ENCODE data around the gene QPRT. TPM values are rescaled to one million over a fixed set of nuclear protein-coding genes. Genes with fewer than 3 reads are reported as not detected.
"Not testable (repeated sequence)": the region's sequence is repeated elsewhere in the genome, so short reads cannot be mapped to it uniquely, and the experiment has no call there.

The QPRT gene
- total RNA-seq, 6 experiments from 2014 or later, result 3.0 to 12.4 (median 10.3) TPM

DNA sequence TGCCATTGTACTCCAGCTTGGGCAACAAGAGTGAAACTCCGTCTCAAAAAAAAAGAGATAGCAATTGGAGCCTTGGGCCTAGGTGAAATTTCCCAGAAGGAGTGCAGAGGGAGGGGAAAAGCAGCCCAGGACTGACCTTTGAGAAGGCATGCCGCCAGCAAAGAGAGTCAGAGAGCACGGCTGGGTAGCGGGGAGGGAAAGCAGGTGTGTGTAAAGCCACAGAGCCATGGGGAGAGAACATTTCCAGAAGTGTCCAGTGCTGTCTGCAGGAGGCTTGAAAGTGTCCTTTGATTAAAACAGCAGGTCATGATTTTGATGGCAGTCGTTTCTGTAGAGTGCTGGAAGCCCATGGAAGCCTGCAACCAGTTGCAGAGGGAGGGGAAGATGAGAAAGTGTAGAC, 58.7 kb downstream of the QPRT start:
- Mint-ChIP-seq H3K9me3 (no peaks in the 10 kb centered on the region), H3K27ac (no peak overlapping the region), H3K27me3 (ENCODE audit: insufficient read depth) (peaks cover 47% of the 10 kb centered on the region), H3K36me3 (ENCODE audit: low read depth) (no peaks in the 10 kb centered on the region), H3K4me3 (no peak overlapping the region), H3K4me1 (ENCODE audit: low read depth) (peaks cover 6% of the 10 kb centered on the region)
- DNase-seq, result no peak
- TF ChIP-seq, protein P1, sequence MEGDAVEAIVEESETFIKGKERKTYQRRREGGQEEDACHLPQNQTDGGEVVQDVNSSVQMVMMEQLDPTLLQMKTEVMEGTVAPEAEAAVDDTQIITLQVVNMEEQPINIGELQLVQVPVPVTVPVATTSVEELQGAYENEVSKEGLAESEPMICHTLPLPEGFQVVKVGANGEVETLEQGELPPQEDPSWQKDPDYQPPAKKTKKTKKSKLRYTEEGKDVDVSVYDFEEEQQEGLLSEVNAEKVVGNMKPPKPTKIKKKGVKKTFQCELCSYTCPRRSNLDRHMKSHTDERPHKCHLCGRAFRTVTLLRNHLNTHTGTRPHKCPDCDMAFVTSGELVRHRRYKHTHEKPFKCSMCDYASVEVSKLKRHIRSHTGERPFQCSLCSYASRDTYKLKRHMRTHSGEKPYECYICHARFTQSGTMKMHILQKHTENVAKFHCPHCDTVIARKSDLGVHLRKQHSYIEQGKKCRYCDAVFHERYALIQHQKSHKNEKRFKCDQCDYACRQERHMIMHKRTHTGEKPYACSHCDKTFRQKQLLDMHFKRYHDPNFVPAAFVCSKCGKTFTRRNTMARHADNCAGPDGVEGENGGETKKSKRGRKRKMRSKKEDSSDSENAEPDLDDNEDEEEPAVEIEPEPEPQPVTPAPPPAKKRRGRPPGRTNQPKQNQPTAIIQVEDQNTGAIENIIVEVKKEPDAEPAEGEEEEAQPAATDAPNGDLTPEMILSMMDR (IDR thresholded peaks at IDR 0.05), result no peak

DNA sequence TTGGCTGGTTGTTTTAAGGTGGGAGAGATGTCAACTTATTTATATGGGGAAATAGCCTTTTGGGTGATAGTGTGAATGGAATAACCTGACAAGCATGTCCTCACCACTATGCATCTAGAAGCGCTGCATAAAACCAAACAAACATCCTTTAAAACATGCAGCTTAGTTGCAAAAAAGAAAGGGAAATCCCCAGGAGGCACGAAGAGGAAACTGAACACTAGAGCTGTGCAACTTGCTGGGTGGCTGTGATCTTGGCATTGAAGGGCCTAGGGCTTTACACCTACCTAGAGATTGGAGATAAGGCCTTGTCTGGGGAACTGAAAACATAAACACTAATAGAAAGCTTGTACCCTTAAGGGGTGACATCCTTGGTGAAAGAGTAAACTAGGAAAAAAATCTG, 59.5 kb downstream of the QPRT start:
- H3K27ac Mint-ChIP-seq, result no peak overlapping the region
- TF ChIP-seq, protein P1 (IDR thresholded peaks at IDR 0.05), result no peak

GRCh38 chr16:29739927-29740629, 61.1 kb downstream of the QPRT start:
- H3K36me3 Mint-ChIP-seq (ENCODE audit: low read depth), result not testable (repeated sequence)

More for the DNA sequence above, 59.5 kb downstream of the QPRT start:
- H3K4me3 Mint-ChIP-seq, result no peak overlapping the region
- no peak for DNase-seq
- no peaks in the 10 kb centered on the region for H3K36me3 Mint-ChIP-seq (ENCODE audit: low read depth)
- H3K4me1 Mint-ChIP-seq (ENCODE audit: low read depth), result peaks cover 6% of the 10 kb centered on the region
- H3K9me3 Mint-ChIP-seq, result no peaks in the 10 kb centered on the region
- peaks cover 43% of the 10 kb centered on the region for H3K27me3 Mint-ChIP-seq (ENCODE audit: insufficient read depth)

GRCh38 chr16:29740630-29741015, 61.6 kb downstream of the QPRT start:
- not testable (repeated sequence) for H3K27ac Mint-ChIP-seq; H3K4me3 Mint-ChIP-seq; H3K9me3 Mint-ChIP-seq; H3K36me3 Mint-ChIP-seq (ENCODE audit: low read depth); DNase-seq; H3K4me1 Mint-ChIP-seq (ENCODE audit: low read depth)
- H3K27me3 Mint-ChIP-seq (ENCODE audit: insufficient read depth), result peaks cover 38% of the 10 kb centered on the region

More at GRCh38 chr16:29739927-29740629, 61.1 kb downstream of the QPRT start:
- not testable (repeated sequence) for H3K27ac Mint-ChIP-seq; DNase-seq; H3K4me1 Mint-ChIP-seq (ENCODE audit: low read depth); H3K4me3 Mint-ChIP-seq; H3K9me3 Mint-ChIP-seq
- peaks cover 38% of the 10 kb centered on the region for H3K27me3 Mint-ChIP-seq (ENCODE audit: insufficient read depth)

DNA sequence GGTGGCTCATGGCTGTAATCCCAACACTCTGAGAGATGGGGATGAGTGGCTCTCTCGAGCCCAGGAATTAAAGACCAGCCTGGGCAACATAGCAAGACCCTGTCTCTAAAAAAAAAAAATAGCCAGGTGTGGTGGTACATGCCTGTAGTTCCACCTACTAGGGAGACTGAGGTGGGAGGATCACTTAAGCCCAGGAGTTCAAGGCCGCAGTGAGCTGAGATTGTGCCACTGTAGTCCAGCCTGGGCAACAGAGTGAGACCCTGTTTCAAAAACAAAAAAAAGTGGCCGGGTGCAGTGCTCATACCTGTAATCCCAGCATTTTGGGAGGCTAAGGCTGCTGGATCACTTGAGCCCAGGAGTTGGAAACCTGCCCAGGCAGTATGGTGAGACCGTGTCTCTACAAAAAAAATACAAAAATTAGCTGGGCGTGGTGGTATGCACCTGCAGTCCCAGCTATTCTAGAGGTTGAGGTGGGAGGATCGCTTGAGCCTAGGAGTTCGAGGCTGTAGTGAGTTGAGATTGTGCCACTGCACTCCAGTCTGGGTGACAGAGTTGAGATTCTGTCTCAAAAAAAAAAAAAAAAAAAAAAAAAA, 63.8 kb downstream of the QPRT start:
- TF ChIP-seq, protein P1 (IDR thresholded peaks at IDR 0.05), result no peak
- Mint-ChIP-seq H3K36me3 (ENCODE audit: low read depth) (no peaks in the 10 kb centered on the region), H3K27ac (no peak overlapping the region), H3K4me3 (no peak overlapping the region), H3K27me3 (ENCODE audit: insufficient read depth) (peaks cover 35% of the 10 kb centered on the region), H3K4me1 (ENCODE audit: low read depth) (no peaks in the 10 kb centered on the region), H3K9me3 (no peaks in the 10 kb centered on the region)
- DNase-seq, result no peak

DNA sequence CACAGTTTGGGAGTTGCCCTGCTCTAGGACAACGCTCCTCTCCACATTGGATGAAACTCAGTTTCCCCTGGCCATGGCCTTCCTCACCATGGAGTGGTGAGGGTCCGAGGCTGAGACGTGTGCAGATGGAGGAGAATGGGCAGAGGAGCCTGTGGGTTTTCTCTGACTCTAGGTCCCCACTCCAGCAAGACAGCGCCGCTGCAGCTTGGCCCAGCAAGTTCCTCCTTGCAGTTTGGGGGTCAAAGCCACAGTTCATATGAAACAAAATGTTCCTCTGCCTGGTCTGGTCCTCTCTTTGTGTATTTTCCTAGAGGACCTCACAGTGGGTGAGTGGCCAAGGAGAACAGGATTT, 64.5 kb downstream of the QPRT start:
- Mint-ChIP-seq H3K36me3 (ENCODE audit: low read depth) (no peaks in the 10 kb centered on the region), H3K9me3 (no peaks in the 10 kb centered on the region), H3K27me3 (ENCODE audit: insufficient read depth) (peaks cover 31% of the 10 kb centered on the region), H3K4me3 (no peak overlapping the region), H3K4me1 (ENCODE audit: low read depth) (no peaks in the 10 kb centered on the region), H3K27ac (no peak overlapping the region)
- no peak for DNase-seq
- TF ChIP-seq, protein P1 (IDR thresholded peaks at IDR 0.05), result no peak

All from HFFc6 (cell line).